Putamen (tissue), 1 donor: ENCODE data around the gene ZSCAN4.

Source experiments
- DNase-seq: peaks from one replicate; pipeline ENCODE4 v3.0.0-alpha.2; 2016; ENCODE audit warnings: low spot score

ZSCAN4 gene, protein sequence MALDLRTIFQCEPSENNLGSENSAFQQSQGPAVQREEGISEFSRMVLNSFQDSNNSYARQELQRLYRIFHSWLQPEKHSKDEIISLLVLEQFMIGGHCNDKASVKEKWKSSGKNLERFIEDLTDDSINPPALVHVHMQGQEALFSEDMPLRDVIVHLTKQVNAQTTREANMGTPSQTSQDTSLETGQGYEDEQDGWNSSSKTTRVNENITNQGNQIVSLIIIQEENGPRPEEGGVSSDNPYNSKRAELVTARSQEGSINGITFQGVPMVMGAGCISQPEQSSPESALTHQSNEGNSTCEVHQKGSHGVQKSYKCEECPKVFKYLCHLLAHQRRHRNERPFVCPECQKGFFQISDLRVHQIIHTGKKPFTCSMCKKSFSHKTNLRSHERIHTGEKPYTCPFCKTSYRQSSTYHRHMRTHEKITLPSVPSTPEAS

GRCh38 chr19:57668635-57669034 lies at the start of gene ZSCAN4:
ZSCAN4 (plus strand) TSS chr19:57668935; CDS start chr19:57676146, 7,211 bp downstream.
- no peak for DNase-seq

- DNase-seq: no peak
Measured at GRCh38 chr19:57620673-57621348, 47.9 kb upstream of the ZSCAN4 start.

GRCh38 chr19:57623091-57623490 lies 45.6 kb upstream of the ZSCAN4 start:
- DNase-seq: no peak

- peak; percentile 94 for DNase-seq
Measured at GRCh38 chr19:57632987-57633831, 35.5 kb upstream of the ZSCAN4 start, which contains the start of gene ZNF211. ZNF211 (plus strand) TSS chr19:57633168; CDS start chr19:57633347, 179 bp downstream.

- DNase-seq: no peak
Measured at GRCh38 chr19:57633832-57634131, 35.0 kb upstream of the ZSCAN4 start.

GRCh38 chr19:57637379-57637778 lies 31.4 kb upstream of the ZSCAN4 start:
- DNase-seq: no peak

DNA sequence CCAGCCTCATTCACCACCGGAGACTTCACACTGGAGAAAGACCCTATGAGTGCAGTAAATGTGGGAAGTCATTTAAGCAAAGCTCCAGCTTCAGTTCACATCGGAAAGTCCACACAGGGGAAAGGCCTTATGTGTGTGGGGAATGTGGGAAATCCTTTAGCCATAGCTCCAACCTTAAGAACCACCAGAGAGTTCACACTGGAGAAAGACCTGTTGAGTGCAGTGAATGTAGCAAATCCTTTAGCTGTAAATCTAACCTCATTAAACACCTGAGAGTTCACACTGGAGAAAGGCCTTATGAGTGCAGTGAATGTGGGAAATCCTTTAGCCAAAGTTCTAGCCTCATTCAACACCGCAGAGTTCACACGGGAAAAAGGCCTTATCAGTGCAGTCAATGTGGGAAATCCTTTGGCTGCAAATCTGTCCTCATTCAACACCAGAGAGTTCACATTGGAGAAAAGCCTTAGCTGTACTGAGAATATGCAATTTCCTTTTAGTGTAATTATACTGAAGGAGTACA lies 27.0 kb upstream of the ZSCAN4 start:
- DNase-seq: no peak

- no peak for DNase-seq
Measured at GRCh38 chr19:57642396-57643046, 26.2 kb upstream of the ZSCAN4 start.

- DNase-seq: no peak
Measured at GRCh38 chr19:57643734-57644133, 25.0 kb upstream of the ZSCAN4 start.

DNA sequence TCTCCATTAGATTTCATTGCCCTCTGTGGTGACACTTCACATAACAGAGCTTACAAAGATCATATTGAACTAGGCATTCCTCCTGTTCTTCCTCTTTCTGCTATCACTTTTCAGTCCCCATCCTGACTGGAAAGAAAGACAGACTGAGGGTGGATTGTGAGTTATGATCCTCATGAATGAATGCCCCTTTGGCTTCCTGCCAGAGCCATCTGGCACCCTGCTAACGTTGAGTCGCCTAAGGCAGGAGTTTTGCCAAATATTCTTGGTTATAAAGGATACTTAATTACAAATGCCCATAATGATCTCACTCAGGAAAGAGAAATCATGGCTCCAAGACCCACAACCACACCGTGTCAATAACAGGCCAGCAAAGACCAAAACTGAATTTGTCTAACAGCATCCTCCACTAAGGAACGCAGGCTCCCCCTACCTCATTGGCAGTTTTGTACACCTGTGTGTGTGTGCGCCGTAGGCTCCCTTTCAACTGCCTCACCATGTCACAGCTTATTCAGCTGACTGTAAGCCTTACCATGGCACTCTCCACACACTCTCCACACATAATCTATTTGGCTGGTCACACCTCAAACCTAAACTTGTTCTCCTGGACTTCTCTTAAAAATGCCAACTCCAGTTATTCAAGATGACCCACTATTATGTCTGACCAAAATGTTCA lies 20.3 kb upstream of the ZSCAN4 start:
- DNase-seq: no peak

GRCh38 chr19:57651654-57651996 lies 17.1 kb upstream of the ZSCAN4 start:
- DNase-seq: no peak

GRCh38 chr19:57653689-57654088 lies 15.0 kb upstream of the ZSCAN4 start:
- DNase-seq: no peak

DNA sequence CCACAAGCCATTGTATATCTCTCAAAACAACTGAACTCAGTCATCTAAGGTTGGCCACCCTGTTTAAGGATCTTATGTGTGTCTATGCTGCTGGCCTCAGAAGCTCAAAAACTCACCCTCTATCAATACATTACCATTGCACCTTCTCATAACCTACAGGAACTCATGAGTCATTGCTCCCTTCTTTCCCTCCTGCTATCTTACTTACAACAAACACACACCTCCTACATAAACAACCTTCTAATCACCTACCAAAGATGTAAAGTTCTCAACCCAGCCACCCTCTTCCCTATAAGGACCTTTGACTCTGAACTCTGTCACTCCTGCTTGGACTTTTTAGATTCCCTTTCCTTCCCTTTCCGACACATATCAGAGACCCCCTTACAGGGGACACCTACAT lies 13.3 kb upstream of the ZSCAN4 start:
- DNase-seq: no peak

GRCh38 chr19:57656346-57656745 lies 12.4 kb upstream of the ZSCAN4 start:
- no peak for DNase-seq

- no peak for DNase-seq
Measured at GRCh38 chr19:57664269-57665127, 4.2 kb upstream of the ZSCAN4 start.

DNA sequence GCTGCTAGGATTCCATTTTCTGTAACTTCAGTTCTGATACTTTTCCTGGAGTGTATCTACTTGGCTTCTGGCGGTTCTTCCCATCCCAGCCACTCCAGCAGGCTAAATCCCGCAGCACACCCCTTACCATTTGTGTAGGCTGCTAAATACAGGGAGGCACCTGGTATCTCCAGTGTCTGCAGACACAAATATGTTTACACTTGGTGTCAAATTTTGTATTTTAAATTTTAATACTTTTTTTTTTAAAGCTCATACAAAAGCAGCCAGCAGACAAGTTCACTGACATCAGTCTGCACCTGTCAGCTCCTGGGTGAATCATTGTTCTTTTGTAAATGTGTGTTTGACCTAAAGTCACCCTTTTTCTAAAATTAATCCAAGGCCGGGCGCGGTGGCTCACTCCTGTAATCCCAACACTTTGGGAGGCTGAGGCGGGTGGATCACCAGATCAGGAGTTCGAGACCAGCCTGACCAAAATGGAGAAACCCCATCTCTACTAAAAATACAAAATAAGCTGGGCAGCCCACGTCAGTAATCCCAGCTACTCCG lies 3.4 kb upstream of the ZSCAN4 start:
- peak; percentile 24 for DNase-seq

GRCh38 chr19:57667228-57667627 lies 1.5 kb upstream of the ZSCAN4 start:
- DNase-seq: no peak

DNA sequence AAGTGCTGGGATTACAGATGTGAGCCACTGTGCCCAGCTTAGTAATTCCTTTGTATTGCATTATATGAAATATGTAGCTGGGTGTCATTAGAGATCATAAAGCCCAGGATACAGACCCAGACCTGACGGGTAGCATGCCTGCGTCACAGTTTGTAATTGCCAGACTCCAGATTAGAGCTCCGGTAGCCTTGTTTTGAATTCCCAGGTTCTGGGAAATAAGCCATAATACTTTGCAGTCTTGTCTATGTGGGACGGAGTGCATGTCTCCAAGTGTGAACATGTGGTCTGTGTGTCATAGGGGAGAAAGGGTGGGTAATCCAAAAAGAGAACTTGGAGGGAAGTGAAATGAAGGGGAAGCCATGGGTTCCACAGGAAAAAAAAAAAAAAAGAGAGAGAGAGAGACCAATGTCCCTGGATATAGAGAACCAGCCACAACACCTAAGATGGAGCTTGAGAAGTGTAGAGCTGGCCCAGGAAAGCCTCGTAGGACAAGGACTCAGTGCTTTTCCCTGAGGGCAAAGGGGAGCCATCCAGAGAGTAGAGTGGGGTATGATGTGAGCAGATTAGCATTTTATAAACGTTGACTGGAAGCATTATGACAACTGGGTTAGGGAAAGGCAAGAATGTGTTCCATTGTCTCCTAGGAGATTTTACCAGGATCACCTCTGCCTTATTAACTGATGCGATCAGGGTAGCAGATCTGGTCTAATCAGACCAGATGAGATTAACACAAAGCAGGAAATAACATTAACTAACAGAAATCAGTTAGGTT lies 2.6 kb downstream of the ZSCAN4 start:
- no peak for DNase-seq

GRCh38 chr19:57672466-57672865 lies 3.7 kb downstream of the ZSCAN4 start:
- DNase-seq: no peak
